Measurements from ENCODE around the gene SMIM41.
A peak's percentile ranks its signal among the peaks of the same experiment; 100 is the strongest.

Gene SMIM41

GRCh38 chr12:52082988-52083637 lies 3.6 kb downstream of the SMIM41 start:
- TF ChIP-seq, protein P1, sequence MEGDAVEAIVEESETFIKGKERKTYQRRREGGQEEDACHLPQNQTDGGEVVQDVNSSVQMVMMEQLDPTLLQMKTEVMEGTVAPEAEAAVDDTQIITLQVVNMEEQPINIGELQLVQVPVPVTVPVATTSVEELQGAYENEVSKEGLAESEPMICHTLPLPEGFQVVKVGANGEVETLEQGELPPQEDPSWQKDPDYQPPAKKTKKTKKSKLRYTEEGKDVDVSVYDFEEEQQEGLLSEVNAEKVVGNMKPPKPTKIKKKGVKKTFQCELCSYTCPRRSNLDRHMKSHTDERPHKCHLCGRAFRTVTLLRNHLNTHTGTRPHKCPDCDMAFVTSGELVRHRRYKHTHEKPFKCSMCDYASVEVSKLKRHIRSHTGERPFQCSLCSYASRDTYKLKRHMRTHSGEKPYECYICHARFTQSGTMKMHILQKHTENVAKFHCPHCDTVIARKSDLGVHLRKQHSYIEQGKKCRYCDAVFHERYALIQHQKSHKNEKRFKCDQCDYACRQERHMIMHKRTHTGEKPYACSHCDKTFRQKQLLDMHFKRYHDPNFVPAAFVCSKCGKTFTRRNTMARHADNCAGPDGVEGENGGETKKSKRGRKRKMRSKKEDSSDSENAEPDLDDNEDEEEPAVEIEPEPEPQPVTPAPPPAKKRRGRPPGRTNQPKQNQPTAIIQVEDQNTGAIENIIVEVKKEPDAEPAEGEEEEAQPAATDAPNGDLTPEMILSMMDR (IDR thresholded peaks at IDR 0.05; ENCODE audit: insufficient read depth, low read length, missing control alignments) = peak; percentile 99
- H3K4me3 ChIP-seq (ENCODE audit: low read depth, low read length) = no peak overlapping the region
- ChIA-PET CTCF (interaction anchor here (0.8 to 45.6 kb wide), 22 partner anchors 8 to 90 kb away, joined by 3 to 1695 read pairs (median 6); partner anchors contain the start of genes ATG101 and TAMALIN), POLR2A (interaction anchor here (1.0 kb wide), 2 partner anchors 21 to 57 kb away, joined by 3 to 4 read pairs; no protein-coding TSS in a partner anchor)
- DNase-seq (ENCODE audit: low read depth, low spot score) = no peak

DNA sequence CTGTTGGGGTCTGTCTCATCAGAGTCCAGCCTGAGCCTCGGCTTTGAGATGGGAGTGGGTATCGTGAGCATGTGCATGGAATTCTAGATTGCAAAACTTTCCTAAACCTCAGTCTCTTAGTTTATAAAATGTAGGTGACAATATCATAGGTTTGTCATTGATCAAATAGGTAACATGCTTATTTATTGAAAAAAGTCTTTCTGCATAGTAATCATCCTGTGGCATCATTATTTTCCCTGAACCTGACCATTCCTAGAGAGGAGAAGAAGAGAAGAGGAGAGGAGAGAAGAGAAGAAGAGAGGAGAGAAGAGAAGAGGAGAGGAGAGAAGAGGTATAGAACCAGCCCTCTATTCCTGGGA lies 4.1 kb downstream of the SMIM41 start:
- H3K4me3 ChIP-seq (ENCODE audit: low read depth, low read length) = no peak overlapping the region
- TF ChIP-seq, protein P1 (IDR thresholded peaks at IDR 0.05; ENCODE audit: insufficient read depth, low read length, missing control alignments) = no peak
- ChIA-PET CTCF (interaction anchor here (1.0 to 45.6 kb wide), 18 partner anchors 8 to 91 kb away, joined by 4 to 1695 read pairs (median 10); partner anchors contain the start of genes ATG101, NR4A1 and TAMALIN), POLR2A (no interaction called here)
- no peak for DNase-seq (ENCODE audit: low read depth, low spot score)

- no peak for DNase-seq (ENCODE audit: low read depth, low spot score)
- TF ChIP-seq, protein P1 (IDR thresholded peaks at IDR 0.05; ENCODE audit: insufficient read depth, low read length, missing control alignments) = no peak
- POLR2A ChIA-PET = no interaction called here
- CTCF ChIA-PET = interaction anchor here (0.6 to 45.6 kb wide), 10 partner anchors 9 to 162 kb away, joined by 3 to 1695 read pairs (median 11); partner anchors contain the start of genes ATG101, NR4A1 and TAMALIN
- no peak overlapping the region for H3K4me3 ChIP-seq (ENCODE audit: low read depth, low read length)
Measured at GRCh38 chr12:52084491-52085231, 5.2 kb downstream of the SMIM41 start.

GRCh38 chr12:52085682-52086180 lies 6.2 kb downstream of the SMIM41 start:
- H3K4me3 ChIP-seq (ENCODE audit: low read depth, low read length) = no peak overlapping the region
- TF ChIP-seq, protein P1 (IDR thresholded peaks at IDR 0.05; ENCODE audit: insufficient read depth, low read length, missing control alignments) = no peak
- CTCF ChIA-PET = interaction anchor here (0.9 to 45.6 kb wide), 7 partner anchors 9 to 93 kb away, joined by 3 to 1695 read pairs (median 12); partner anchors contain the start of genes ATG101 and TAMALIN
- POLR2A ChIA-PET = interaction anchor here (1.8 kb wide), 1 partner anchor 60 kb away, joined by 5 read pairs; no protein-coding TSS in a partner anchor
- no peak for DNase-seq (ENCODE audit: low read depth, low spot score)

DNA sequence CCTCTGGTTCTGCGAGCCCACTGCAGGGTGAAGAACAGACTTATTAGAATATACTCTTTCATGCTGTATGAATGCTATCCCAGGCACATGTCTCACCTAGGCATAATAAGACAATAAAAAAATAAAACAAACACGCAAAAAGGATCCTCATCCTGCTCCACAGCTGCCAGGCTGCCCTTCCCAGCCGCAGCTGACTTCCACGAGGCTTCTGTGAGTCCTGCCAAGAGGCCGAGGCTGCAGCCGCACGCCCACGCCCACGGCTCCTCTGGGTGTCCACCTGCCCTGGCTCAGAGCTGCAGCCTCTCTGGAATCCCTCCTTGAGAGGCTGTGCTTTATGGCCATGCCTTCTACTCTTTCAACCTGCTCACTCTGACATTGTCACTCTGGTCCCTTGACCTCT lies 6.9 kb downstream of the SMIM41 start:
- ChIA-PET POLR2A (interaction anchor here (1.8 kb wide), 1 partner anchor 61 kb away, joined by 5 read pairs; no protein-coding TSS in a partner anchor), CTCF (interaction anchor here (0.9 to 45.6 kb wide), 5 partner anchors 8 to 94 kb away, joined by 3 to 1695 read pairs (median 12); partner anchors contain the start of gene ATG101)
- no peak for DNase-seq (ENCODE audit: low read depth, low spot score)
- no peak overlapping the region for H3K4me3 ChIP-seq (ENCODE audit: low read depth, low read length)
- TF ChIP-seq, protein P1 (IDR thresholded peaks at IDR 0.05; ENCODE audit: insufficient read depth, low read length, missing control alignments) = no peak

All from AG04449 (cell line).